NCI-H146 treated with DMSO at 0.1 percent for 48 hours (cell line): Measurements from ENCODE around the gene MYH3.

Source experiments
- DNase-seq: peaks from one replicate; lab custom pipeline; 2025; ENCODE audit not compliant: unreplicated experiment; lab: John Stamatoyannopoulos, UW

Gene MYH3

GRCh38 chr17:10649602-10650001, 7.5 kb downstream of the MYH3 start:
- no peak for DNase-seq

DNA sequence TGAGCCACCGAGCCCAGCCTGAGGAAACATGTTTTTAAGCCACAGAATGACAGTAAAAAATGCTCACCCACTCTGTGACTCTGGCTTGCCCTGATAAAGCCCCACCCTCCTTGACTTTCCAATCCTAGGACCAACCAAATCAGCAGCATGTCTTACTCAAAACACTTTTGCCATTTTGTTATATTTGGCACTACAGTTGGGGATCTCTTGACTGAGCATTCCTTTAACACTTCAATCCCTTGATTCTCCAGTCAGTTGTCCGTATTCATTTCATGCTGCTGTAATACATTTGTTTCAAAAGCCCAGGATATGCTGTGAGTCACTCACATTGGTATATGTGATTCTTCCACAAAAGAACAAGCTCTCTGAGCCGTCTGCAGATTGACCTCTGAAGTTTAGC, 8.2 kb downstream of the MYH3 start:
- no peak for DNase-seq

GRCh38 chr17:10648381-10648780, 8.7 kb downstream of the MYH3 start:
- no peak for DNase-seq

- DNase-seq, result peak; percentile 42
Observed at GRCh38 chr17:10646392-10646990, 10.6 kb downstream of the MYH3 start.

- DNase-seq, result no peak
Observed at GRCh38 chr17:10640475-10640874, 16.6 kb downstream of the MYH3 start.

GRCh38 chr17:10638151-10638550, 19.0 kb downstream of the MYH3 start:
- no peak for DNase-seq

GRCh38 chr17:10635290-10635689, 21.8 kb downstream of the MYH3 start:
- DNase-seq, result no peak

- DNase-seq, result no peak
Observed at GRCh38 chr17:10633738-10634379, 23.2 kb downstream of the MYH3 start.

DNA sequence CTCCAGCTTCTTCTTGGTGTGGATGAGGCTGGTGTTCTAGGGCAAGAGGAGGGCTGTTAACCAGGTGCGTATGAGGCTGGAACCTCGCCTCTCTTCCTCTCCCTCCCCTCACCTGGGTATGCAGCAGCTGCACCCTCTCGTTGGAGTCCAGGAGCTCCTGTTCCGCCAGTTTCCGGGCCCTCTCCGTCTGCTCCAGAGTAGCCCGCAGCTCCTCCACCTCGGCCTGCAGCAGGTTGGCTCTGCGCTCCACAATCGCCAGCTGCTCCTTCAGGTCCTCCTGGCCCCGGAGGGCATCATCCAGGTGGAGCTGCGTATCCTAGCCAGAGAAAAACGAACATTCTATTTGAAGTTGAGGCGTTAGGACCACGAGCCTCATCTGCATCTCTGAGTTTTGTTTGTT, 25.4 kb downstream of the MYH3 start:
- DNase-seq, result no peak

GRCh38 chr17:10631048-10631700, 25.9 kb downstream of the MYH3 start:
- DNase-seq, result no peak

DNA sequence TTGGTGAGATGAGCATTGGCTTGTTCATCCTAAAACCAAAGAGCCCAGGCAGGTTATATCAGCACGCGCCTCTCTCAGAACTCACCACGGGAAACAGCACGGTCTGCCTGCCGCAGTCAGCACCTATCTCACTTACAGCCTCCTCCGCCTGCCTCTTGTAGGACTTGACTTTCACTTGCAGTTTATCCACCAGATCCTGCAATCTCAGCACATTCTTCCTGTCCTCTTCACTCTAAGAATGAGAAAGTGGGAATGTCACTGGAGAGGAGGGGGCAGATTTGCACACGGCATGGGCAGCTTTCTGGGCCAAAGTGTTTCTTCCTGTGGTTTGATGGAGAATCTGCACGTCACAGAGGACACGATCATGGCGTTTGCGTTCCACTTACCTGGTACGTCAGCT, 27.4 kb downstream of the MYH3 start:
- DNase-seq, result no peak

DNA sequence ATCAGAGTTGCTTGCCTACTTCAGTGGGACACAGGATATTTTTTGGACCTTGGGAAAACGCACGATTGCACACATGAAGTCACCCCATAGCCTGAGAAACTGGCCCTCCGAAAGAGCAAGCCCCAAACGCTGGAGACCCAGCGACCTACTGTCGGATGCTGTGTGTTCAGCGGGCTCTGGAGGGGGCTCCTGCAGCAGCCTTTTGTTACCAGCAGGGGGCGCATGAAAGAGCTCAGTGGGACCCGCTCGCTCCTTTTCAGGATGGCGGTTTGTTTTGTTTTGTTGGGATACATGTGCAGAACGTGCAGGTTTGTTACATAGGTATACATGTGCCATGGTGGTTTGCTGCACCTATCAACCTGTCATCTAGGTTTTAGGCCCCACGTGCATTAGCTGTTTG, 28.4 kb downstream of the MYH3 start:
- DNase-seq, result no peak

DNA sequence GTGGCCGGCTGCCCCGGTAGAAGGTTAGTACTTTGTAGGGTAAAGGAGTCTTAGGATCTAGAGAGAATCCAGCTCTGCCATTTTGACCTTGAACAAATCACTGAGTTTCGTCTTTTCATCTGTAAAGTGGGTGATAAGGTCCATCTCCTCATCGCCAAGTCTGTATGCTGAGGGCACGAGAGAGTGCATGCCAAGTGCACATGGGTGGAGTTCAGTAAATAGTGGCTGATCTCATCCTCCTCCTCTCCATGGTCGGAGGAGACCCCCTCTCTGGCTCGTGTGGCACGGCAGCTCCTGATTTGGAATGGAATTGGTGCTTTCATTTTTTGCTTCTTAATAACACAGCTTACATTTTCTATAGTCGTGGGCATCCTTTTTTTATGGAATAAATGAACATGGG, 30.7 kb downstream of the MYH3 start:
- DNase-seq, result no peak

DNA sequence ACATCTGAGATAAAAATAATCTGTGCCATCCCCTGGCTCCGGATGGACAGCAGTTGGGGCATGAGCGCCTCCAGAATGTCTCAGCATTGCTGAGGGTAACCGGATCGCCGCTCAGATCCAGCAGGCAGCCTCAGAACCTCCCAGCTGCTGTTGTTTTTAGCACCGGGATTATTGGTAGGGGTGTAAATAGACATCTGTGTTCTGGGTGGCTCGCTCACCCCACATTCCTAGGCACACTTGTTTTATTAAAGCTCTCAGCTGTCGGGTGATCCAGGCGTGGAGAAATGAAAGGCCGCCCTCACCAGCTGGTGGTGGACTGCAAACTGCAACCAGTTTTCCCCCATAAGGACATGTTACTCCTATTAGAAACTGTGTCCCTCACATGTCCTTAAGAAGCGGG, 32.1 kb downstream of the MYH3 start:
- no peak for DNase-seq

- DNase-seq, result no peak
Observed at GRCh38 chr17:10623737-10624338, 33.3 kb downstream of the MYH3 start.

DNA sequence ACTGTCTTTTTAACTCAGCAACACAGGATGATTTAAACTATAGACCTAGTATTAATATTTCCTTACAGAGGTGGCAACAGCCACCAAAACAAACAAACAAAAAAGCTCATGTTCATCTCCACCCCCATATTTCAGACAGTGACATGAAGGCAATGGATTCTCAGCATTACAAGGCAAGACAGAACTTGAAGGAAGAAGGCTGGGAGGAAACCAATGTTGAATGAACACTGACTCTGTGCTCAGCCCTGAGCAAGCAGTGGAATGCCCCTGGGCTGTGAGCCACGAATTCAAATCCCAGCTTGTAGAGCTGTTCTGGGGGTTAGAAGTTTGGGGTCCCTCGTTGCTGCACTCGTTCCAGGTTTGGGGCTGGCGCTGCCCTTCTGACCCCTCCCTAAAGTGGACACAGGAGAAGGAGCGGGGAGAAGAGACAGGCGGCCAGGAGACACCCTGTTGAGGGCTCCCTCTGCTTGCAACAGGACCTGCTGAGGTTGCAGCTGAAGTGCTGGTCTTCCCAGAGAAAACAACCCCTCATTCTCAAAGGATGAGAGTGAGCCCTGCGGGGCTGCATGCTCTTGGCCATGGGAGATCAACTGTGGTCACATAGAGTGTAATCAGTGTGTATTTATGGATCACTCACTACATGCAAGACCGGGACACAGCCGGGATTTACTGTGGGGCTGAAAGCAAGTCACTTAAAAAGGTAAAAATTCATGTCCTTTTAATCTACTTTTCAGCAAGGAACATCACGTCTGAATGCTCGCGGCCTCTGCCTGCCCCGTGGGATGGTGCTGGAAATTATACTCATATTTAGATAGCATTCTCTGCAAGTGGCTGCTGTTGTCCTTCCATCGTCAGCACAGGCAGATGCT, 34.3 kb downstream of the MYH3 start:
- DNase-seq, result no peak

DNA sequence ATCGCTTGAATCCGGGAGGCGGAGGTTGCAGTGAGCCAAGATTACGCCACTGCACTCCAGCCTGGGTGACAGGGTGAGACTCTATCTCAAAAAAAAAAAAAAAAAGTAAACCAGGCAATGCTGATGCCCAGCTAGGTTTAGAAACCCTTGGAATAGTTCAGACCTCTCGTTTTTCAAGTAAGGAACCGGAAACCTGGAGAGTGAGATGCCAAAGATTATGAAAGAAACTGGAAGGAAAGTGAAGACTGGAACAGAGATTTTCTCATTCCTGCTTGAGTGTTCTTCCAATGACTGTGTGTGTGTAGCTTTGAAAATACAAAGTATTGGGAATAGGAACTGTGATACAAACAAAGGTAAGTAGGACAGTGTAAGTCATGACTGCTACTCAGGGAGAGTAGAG, 35.7 kb downstream of the MYH3 start:
- DNase-seq, result no peak

GRCh38 chr17:10620823-10621222, 36.3 kb downstream of the MYH3 start:
- no peak for DNase-seq

GRCh38 chr17:10618202-10618635, 38.9 kb downstream of the MYH3 start:
- peak; percentile 12 for DNase-seq

GRCh38 chr17:10617120-10617505, 40.0 kb downstream of the MYH3 start:
- DNase-seq, result no peak

GRCh38 chr17:10616502-10617119, 40.5 kb downstream of the MYH3 start:
- DNase-seq, result peak; percentile 12
